ENCODE data around the gene RNF41.
A peak's percentile ranks its signal among the peaks of the same experiment; 100 is the strongest.
"Not testable (repeated sequence)": the region's sequence is repeated elsewhere in the genome, so short reads cannot be mapped to it uniquely, and the experiment has no call there.

Gene RNF41

DNA sequence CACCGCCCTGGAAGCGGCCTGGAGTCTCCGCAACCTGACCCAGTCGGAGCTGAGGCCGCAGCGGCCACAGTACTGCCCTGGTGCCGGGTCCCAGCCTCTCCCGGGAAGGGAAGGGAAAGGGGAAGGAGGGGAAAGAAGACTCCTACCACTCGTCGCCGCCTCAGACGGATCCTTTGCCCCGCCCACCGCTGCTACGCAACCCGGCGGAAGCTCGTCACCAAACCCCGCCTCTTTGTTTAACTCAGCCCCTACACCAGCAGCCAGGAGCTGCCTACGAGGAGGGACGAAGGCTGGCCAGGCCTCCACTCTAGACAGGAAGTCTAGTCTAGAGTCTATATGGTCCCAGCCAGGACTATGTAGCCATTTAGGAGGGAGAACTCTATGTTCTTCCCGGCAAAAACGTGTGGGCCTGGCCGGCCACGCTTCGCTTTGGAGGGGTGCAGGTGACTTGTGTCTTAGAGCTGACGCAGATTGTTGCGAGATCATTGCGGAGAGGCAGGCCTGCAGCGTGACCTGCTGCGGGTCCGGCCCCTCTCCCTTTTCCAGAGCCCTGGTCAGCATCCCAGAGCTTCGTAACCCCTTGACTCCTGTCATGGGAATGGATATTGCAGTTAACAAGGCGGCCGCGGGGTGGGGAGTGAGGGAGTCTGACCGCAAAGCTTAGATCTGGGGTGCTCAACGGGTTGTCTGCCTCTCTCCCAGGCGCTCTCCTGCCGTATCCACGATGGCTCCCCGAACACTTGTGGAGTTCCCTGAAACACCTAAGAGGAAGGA is at the start of gene RNF41:
TSS of gene RNF41 (minus strand) at position 166 of the 774 bp plus-strand sequence. CDS start 7,875 bp downstream, outside the sequence.
- peak; percentile 71 for DNase-seq

DNA sequence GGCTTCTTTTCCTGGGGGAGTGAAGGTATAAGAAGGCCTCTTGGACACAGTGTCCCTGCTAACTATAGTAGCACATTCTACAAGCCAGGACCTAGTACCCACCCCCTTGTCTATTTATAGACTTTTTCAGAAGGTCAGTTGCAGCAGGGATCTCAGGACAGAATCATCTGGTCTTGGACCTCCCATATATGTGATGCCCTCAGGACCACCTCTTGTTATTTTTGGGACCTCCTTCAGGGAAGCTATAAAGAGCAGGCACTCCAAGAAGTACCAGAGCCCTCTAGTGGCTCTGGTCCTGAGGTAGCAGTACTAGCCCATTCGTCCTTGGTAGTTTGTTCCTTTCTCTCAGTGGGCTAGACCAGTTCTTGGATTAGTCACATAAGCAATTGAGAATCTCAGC is 49.3 kb upstream of the RNF41 start:
- no peak for DNase-seq

DNA sequence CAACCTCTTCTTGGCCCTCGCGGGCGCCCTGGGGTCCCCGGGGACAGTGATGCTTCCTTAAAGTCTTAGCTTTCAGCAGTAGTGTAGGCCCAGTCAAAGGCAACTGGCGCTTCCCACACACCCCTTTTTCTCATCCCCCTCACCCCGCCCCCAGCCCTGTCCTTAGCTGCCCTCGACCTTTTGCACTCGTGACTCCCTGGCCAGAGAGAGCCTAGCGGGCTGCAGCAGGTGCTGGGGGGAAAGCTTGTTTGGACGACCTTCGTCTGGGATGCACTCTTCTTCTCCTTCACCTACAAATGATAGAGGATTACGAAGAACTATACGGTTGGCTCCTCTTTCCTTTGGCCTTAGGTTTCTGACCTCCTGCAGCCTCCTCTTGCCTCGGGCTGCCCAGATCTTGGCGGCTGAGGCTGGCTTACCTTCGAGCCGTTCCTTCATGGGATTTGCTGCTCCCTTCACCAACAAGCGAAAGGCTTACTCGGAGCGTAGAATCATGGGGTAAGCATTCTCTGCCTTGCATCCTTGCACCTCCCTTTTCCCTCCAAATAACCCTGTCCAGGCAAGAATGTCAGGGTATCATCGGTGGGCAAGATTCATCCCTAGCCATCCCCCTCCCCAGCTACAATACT is 45.8 kb upstream of the RNF41 start:
- no peak for DNase-seq

DNA sequence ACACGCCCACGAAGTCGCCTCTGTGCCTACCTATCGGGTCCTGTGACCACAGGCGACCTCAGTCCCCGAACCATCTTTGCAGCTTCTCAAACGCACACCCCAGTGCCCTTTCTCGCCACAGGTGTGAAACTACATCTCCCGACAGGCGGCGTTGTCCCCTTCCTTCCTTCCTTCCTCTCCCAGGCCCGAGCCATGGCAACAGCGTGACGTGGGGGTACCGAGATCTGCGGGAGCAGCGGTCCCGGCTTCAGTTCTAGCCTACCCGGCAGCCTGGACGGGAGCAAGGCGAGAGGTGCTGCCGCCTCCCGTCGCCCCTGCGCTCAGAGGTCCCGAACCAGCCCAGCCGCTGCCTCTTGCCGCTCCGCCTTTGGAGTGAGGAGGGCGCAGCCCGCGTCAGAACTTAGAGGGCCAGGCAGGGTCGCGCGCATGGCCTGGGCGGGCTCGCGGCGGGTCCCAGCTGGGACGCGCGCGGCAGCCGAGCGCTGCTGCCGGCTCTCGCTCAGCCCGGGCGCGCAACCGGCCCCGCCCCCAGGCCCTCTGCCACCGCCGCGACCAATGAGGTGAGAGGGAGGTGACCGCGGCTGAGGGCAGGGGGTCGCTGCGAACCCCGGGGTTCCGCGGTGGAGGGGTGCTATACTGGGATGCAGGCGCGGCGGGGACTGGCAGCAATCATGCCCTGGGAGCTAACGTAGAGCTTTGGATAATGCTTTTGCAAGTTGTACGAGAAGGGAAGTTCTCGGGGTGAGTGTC is 45.1 kb upstream of the RNF41 start, which contains the start of gene COQ10A:
TSS of gene COQ10A (plus strand) at position 250 of the 750 bp plus-strand sequence. CDS start at position 427, 177 bp downstream.
- peak; percentile 68 for DNase-seq

DNA sequence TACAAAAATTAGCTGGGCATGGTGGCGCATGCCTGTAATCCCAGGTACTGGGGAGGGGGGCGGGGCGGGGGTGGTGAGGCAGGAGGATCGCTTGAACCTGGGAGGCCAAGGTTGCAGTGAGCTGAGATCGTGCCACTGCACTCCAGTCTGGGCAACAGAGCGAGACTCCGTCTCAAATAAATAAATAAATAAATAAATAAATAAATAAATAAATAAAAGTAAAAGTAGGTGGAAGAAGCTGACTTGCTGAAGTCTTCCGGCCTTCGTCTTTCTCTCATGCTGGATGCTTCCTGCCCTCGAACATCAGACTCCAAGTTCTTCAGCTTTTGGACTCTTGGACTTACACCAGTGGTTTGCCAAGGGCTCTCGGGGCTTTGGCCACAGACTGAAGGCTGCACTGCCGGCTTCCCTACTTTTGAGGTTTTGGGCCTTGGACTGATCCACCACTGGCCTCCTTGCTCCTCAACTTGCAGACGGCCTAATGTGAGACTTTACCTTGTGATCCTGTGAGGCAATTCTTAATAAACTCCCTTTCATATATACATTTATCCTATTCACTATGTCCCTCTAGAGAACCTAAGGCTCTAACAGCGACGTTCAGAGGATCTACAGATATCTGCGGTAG is 44.5 kb upstream of the RNF41 start:
- DNase-seq = not testable (repeated sequence)

DNA sequence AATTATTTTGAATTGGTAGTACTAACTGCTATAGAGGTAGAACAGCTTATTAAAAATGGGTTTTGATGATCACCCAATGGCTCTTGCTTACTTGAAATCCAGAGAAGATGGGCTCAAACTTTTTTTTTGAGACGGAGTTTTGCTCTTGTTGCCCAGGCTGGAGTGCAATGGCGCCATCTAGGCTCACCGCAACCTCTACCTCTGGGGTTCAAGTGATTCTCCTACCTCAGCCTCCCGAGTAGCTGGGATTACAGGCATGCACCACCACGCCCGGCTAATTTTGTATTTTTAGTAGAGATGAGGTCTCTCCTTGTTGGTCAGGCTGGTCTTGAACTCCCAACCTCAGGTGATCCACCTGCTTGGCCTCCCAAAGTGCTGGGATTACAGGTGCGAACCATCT is 41.2 kb upstream of the RNF41 start:
- not testable (repeated sequence) for DNase-seq

DNA sequence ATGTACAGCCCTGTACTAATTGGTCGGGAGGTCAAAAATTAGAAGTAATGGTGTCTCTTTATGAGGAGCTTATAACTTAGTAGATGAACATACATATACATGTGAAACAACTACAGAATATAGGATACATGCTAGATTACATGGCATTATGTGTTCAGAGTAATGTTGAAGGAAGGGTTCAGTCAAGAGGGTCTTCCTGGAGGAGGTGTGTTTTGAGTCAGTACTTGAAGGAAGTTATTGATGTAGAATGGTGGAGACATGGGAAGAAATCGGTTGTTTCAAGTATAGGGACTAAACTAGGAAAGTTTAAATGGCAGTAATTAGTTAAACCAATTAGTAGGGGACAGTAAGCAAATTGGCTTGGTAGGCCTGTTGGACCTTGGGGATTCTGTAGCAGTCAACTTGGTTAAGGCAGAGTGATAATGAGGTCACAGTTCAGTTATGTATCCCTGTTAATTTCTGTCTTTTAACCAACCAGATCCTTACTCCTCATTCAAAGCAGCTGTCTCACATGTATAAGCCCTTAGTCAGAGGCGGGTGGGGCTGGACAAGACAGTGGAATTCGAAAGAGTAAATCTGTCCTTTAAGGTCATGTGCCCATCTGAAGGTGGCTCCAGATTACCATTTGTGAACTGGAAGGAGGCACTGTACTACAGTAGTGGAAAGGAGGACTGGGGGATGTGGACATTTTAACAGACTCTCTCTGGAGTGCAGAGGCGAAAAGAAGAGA is 39.9 kb upstream of the RNF41 start:
- no peak for DNase-seq

DNA sequence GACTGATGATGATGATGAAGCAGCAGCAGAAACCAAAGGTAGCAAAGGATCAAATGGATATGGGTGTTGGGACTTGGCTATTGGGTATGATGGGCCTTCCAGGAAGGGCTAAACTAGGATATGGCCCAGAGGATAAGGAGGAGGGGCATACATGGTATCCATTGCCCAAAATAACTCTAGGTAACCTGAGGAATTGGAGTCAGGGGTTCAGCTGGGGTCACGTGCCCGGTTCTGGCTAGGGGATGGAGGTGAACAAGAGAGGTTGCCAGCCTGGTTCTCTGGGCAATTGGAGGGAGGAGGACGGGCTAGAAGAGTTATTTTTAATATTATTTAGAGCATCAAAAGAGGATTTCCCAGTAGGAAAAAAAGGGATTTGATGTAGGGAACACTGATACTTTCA is 39.2 kb upstream of the RNF41 start:
- no peak for DNase-seq

DNA sequence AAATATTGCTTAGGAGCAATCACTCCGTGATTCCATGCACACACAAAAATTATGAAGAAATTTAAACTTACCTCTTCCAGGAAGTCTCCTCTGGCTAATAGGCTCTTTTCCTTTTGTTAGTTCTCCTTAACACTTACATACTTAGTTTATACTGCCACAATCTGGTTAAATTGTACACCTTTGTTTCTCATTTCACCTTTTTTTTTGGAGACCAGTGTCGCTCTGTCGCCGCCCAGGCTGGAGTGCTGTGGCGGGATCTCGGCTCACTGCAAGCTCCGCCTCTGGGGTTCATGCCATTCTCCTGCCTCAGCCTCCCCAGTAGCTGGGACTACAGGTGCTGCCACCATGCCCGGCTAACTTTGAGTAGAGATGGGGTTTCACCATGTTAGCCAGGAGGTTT is 38.7 kb upstream of the RNF41 start:
- DNase-seq = no peak

DNA sequence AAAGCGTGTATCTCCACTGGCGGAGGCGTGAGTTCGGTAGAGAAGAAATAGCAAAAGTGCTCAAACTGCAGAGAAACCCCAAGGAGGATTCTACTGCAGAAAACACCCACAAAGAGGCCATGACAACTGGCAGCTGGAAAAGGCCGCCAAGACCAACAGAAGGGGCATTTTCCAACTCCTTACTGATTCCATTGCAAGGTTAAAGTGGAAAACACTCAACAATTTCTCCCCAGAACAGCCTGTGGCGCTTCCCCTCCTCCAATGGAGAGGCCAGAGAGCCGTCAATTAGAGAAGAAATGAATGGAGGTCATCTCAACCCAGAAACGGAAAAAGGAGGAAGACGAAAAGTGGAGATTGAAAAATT is 37.1 kb upstream of the RNF41 start:
- no peak for DNase-seq

DNA sequence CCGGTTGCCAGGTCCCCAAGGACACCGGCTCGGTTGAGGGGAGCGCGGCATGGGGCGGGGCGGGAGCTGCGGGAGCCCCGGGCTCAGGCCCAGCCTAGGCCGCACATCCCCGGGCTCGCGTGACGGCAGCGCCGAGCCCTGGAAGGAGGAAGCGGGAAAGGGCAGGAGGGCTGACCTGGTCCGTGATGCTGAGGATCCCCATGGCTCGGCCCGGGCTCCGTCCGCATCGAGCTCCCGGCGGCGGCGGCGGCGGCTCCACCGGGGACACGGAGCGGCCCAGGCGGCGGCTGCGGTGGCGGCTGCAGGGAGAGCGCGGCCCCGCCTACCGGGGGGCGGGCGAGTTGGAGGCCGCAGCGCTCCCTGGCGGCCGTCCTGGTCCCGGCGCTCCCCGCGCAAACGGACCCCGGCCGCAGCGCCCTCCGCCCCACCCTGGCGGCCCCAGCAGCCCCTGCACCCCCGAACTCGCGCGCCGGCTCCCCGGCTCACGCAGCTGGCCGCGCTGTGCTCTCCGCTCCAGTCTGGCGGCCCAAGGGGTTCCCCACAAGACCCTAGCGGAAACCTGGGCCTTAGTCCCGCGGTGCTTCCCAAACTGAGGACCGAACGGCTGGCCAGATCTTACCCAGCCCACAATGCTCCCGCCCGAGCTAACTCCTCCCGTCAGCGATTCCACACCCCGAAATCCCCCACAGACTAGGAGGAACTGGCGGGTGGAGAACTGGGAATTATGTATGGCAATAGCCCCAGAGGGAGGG is 36.5 kb upstream of the RNF41 start, which contains the start of gene ANKRD52:
TSS of gene ANKRD52 (minus strand) at position 317 of the 752 bp plus-strand sequence. CDS start at position 202, 115 bp downstream.
- DNase-seq = no peak

DNA sequence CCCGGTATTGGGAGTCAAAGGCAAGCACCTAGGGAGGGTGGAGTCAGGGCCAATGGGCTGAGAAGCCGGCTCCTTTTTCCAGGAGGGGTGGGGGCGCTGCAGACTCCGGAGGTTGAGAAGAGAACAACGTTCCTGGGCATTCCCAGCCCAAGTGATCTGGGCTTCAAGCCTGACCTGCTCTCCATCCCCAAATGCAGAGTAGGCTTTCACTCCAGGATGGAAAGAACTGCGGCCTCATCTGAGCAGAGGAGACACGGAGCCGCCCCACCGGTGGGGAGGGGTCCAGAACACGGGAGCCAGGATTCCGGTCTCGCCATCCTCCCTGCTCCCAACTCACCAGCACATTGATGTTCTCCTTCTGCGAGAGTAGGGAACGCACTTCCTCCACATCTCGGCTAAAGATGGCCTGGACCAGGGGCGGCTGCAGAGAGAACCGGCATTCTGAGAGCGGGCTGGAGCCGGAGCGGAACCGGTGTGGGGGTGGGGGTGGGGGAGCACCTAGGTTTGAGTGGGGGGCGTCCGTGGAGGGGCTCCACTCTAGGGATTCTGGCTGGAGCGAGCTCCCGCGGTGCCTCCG is 35.9 kb upstream of the RNF41 start:
- no peak for DNase-seq

DNA sequence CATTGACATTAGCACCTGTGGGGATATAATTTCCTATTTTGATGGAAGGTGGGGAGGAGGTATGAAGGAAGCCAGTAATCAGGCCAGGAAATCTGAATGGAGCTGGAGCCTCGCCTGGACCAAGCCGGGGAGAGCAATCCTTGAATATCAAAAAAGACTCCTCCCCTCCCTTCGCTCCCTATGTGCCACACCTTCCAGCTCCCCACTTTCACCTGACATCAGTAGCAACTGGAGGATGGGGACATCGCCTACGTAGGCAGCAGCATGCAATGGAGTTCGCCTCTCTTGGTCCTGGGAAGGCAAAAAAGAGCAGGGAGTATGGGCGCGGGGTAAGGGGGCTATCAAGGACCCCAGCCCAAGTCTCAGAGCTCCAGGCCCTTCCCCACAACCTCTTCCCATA is 35.3 kb upstream of the RNF41 start:
- no peak for DNase-seq

DNA sequence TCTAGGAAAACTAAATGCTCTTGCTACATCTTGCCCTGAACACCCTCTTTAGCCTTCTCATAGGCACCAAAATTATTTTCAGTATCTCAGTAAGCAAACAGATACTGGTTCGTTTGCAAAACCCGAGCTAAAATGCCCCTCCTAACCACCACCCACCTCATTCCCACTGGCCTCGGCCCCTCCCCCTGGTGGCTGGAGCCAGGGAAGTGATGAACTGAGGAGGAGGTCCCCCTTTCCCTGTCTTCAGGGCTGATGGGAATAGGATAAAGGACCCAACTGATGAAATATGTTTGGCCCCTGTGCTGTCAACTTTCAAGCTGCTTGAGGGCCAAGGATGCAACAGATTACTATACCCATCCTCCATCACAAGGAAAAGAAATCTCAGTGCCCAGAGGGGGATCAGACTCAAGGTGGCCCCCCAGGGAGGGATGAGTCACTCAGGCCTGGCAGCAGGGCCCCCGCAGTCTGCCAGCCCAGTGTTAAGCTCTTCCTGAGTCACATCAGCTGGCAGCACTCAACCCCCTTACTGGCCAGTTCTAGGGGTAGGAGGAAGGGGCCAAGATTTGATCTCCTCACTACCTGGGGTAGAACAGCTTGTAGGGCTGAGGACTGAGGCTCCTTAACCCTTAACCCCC is 34.7 kb upstream of the RNF41 start:
- no peak for DNase-seq

DNA sequence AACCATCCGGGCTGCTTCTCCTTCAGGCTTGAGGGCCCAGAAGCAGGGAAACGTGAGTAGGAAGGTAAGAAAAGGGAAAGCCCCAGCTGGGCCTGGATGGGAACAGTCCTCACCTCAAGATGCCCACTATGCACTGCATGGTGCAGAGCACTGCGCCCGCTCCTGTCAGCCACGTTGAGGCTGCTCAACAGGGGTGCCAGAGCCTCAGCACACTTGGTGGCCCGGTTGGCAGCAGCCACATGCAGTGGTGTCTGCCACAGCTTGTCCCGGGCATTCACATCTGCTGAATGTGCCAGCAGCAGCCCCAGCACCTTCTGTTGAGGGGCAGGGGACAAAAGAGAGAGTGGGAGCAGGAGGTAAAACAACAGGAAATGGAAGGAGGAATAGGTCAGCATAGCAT is 33.9 kb upstream of the RNF41 start:
- DNase-seq = no peak

DNA sequence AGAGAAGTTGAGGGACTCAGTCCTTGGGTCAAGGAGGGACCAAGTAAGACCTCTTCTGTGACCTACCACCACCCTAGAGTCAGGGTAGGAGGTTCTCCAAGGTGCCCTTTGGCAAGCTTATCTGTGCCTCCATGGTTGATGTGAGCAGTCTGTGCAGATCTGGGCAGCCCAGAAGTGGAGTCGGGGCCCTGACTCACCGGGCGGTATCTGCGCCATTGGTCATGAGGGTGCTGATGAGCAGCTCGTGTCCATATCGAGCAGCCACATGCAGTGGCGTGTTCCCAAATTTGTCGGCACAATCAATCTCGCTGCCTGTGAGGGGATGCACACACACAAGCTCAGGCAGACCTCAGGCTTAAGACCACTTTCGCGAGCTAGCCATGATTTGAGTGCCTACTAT is 31.4 kb upstream of the RNF41 start:
- DNase-seq = no peak

DNA sequence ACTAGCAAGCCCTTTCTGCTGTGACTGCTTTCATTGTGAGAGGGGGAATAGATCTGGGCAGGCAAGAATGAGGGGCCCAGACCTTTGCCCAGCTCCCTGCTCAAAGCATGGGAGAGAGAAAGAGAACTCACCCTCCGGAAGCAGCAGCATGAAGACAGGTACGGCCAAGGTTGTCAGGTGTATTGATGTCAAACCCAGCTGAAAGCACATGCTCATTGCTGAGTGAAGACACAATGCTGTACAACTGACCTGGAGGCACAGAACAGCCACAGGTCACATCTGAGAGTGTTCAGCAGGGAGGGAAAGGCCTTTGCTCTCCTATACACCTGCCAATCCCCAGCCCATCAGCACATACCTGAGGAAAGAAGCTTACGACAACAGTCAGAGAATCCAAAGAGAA is 30.9 kb upstream of the RNF41 start:
- DNase-seq = no peak

DNA sequence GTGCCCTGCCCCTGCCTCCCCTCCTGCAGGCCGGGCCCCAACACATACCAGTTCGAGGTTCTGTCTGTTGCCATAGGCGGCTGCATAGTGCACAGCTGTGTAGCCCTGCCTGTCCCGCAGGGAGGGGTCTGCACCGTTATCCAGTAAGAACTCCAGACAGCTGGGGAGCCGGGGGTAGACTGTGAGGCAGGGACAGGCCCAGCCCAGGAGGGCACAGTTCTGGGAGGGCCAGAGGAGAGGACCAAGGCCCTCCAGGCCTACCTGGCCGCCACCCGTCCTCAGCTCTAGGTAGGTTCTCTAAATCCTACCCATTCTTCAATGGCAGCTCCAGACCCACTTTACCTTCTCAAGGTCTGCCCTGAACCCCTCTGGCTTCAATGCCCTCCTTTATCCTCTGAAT is 27.0 kb upstream of the RNF41 start:
- no peak for DNase-seq

DNA sequence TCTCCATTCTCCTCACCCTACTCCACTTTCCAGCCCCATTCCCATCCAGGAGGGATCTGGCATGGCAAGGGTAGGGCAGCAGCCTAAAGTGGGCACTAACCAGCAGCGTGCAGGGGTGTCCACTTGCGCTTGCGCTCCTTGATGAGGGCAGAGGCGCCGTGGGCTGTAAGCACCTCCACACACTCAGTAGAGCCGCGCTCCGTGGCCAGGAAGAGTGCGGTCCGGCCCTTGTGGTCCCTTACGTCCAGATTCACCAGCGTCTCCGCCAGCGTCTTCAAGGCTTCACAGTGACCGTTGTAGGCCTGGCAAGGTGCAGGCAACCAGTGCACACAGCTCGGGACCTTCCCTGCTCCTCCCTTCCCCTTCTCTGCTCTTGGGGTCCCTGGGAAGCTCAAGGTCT is 26.2 kb upstream of the RNF41 start:
- no peak for DNase-seq

DNA sequence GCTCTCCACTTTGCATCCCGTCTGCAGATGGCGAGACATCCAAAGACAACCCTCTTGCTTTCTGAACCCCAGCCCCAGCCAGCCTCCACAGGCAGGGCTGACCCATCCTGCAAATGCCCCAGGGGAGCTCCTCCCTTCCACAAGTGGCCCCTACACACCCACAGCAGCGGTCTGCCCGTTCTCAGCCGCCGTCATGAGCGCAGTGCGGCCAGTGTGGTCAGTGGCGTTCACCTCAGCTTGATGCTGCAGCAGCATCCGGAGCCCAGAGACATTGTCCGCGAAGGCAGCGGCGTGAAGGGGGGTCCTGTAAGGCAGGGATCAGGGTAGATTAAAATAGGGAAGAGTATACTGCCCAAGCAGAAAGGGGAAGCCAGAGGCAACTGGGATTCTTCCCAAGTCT is 22.8 kb upstream of the RNF41 start:
- no peak for DNase-seq

DNA sequence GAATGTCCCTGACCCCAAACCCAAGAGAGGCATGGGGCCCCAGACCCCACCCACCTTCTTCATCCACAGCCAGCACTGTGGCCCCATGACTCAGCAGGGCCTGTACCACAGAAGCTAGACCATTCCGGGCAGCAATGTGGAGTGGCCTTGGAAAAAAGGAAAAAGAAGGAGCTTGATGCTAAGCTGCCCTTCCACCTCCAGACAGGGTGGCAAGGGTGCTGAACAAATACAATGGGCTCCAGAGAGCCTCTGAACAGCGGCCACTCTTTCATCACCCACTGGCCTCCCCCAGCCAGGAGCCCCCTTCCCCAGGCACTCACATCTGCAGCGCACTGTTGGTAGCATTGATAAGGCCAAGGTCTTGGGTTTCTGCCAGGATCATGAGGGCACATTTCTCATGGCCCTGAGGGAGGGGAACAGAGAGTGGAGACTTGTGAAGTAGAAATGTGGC is 22.0 kb upstream of the RNF41 start:
- no peak for DNase-seq
